Measurements from ENCODE around the gene ACER1. TPM values are rescaled to one million over a fixed set of nuclear protein-coding genes. Genes with fewer than 3 reads are reported as not detected.

The ACER1 gene
- total and polyA plus RNA-seq, 11 donors: not detected

DNA sequence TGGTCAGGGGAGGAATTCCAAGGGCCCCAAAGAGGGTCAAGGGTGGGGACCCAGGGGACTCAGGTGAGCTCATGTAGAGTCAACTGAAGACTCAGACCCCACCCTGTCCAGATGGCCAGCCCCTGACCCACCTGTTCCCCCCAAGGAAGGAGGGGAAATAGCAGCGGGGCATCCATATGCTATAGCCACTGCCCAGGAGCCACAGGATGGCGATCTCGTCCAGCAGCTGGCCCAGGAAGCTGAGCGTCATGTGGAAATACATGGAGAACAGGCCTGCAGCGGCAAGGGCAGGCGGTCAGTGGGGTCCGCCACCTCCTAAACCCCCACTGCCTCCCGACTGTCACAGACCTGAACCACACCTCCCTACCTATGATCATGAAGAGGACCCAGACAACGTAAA is 21.4 kb downstream of the ACER1 start:
- intact Hi-C loops (cut with DNase I): no loop called here
- no peak overlapping the region for H3K4me3 ChIP-seq
- H3K27ac ChIP-seq: no peak overlapping the region
- no peak for ATAC-seq
- 62 to 69% (median 66%) methylated on average over 8 to 9 of the region's 9 CpGs for WGBS, 4 donors
- peaks cover 0 to 5% (median 0%) of the 10 kb centered on the region in 9 donors for H3K27me3 ChIP-seq
- TF ChIP-seq, protein P1, sequence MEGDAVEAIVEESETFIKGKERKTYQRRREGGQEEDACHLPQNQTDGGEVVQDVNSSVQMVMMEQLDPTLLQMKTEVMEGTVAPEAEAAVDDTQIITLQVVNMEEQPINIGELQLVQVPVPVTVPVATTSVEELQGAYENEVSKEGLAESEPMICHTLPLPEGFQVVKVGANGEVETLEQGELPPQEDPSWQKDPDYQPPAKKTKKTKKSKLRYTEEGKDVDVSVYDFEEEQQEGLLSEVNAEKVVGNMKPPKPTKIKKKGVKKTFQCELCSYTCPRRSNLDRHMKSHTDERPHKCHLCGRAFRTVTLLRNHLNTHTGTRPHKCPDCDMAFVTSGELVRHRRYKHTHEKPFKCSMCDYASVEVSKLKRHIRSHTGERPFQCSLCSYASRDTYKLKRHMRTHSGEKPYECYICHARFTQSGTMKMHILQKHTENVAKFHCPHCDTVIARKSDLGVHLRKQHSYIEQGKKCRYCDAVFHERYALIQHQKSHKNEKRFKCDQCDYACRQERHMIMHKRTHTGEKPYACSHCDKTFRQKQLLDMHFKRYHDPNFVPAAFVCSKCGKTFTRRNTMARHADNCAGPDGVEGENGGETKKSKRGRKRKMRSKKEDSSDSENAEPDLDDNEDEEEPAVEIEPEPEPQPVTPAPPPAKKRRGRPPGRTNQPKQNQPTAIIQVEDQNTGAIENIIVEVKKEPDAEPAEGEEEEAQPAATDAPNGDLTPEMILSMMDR (IDR thresholded peaks at IDR 0.05): no peak
- no peak for TF ChIP-seq POLR2A (IDR thresholded peaks at IDR 0.05)
- H3K9me3 ChIP-seq: peaks cover 0 to 12% (median 4%) of the 10 kb centered on the region in 12 donors
- DNase-seq: no peak
- H3K36me3 ChIP-seq: no peaks in the 10 kb centered on the region
- H3K4me1 ChIP-seq: no peaks in the 10 kb centered on the region

DNA sequence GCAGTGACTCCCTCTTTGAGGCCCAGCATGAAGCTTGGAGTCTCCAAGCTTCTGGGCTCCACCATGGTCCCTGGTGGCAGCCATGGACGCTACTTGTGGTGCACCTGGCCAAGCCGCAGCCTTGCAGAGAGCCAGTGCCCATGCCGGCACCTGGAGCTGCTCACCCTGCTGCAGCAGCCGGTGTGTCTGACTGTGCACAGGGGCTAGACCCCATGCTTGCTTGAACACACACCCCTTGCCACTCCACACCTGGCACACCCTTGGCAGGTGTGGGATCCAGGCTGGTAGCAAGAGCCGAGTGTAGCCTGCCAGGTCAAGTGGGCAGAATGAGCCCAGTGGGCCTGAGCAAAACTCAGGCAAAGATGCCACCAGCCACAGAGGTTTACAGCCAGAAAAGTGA is 35.0 kb downstream of the ACER1 start:
- Histone ChIP-seq H3K27me3 (peaks cover 0 to 8% (median 0%) of the 10 kb centered on the region in 9 donors), H3K27ac (no peak overlapping the region), H3K4me3 (no peak overlapping the region), H3K36me3 (no peaks in the 10 kb centered on the region), H3K4me1 (no peaks in the 10 kb centered on the region), H3K9me3 (peaks cover 0 to 18% (median 8%) of the 10 kb centered on the region in 12 donors)
- intact Hi-C loops (cut with DNase I): loop anchor here in 7 of 10 donors (2.0 to 10.0 kb wide), 6 partner anchors 80 to 254 kb away; no protein-coding TSS in a partner anchor
- 69 to 100% (median 92%) methylated on average over 2 to 5 of the region's 5 CpGs for WGBS, 4 donors
- TF ChIP-seq, protein P1 (IDR thresholded peaks at IDR 0.05): no peak
- no peak for TF ChIP-seq POLR2A (IDR thresholded peaks at IDR 0.05)
- ATAC-seq (no peak), DNase-seq (no peak)

DNA sequence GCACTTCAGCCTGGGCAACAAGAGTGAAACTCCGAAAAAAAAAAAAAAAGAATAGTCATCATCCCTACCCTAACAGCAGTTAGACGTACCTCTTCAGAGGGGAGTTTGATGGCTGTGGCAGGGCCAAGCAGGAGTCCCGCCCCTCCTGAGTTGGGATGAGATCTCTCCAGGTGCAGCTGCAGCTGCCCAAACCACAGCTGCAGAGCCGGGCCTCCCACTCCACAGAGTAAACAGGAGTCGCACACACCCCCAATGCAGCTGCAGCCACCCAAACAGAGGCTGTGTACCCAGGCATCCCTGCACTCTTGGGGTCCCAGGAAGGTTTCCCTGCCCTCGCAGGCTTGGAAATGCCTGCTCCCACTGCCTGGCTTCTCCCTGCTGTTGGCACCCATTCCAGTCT is 36.2 kb downstream of the ACER1 start:
- H3K27ac ChIP-seq: no peak overlapping the region
- ATAC-seq (no peak), DNase-seq (no peak)
- intact Hi-C loops (cut with DNase I): loop anchor here in 6 of 10 donors (5.0 to 10.0 kb wide), 4 partner anchors 80 to 252 kb away; no protein-coding TSS in a partner anchor
- peaks cover 0 to 8% (median 0%) of the 10 kb centered on the region in 9 donors for H3K27me3 ChIP-seq
- 79 to 80% (median 80%) methylated on average over 5 to 6 of the region's 6 CpGs for WGBS, 4 donors
- peaks cover 0 to 30% (median 20%) of the 10 kb centered on the region in 12 donors for H3K9me3 ChIP-seq
- H3K36me3 ChIP-seq: no peaks in the 10 kb centered on the region
- no peak overlapping the region for H3K4me3 ChIP-seq
- no peak for TF ChIP-seq POLR2A (IDR thresholded peaks at IDR 0.05)
- TF ChIP-seq, protein P1 (IDR thresholded peaks at IDR 0.05): no peak
- H3K4me1 ChIP-seq: no peaks in the 10 kb centered on the region

DNA sequence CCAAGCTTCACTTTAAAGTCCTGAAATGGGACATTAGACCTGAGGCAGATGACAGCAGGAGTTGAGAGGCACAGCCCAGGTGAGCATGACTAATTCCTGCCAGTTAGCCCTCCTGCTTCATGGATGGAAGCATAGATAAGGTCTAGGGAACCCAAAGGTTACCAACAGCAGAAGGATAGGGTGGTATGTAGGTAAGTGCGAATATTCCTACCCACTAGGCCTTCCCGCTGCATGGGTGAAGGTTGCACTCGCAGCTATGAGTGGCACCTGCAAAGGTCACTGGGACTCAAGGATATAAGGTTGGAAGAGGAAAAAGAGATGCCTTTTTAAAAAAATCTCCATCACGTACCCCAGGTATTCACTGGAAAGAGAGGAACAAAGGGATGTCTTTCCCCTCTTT is 41.4 kb downstream of the ACER1 start:
- ATAC-seq: no peak
- peaks cover 3 to 78% (median 57%) of the 10 kb centered on the region in 12 donors for H3K9me3 ChIP-seq
- WGBS, 4 donors: 52 to 79% (median 73%) methylated on average over 4 of the region's 4 CpGs

More for the DNA sequence above, 41.4 kb downstream of the ACER1 start:
- H3K27me3 ChIP-seq: no peaks in the 10 kb centered on the region
- intact Hi-C loops (cut with DNase I): loop anchor here in 2 of 10 donors (10.0 kb wide), 1 partner anchor 247 kb away; no protein-coding TSS in a partner anchor
- no peak for DNase-seq
- H3K36me3 ChIP-seq: no peaks in the 10 kb centered on the region
- no peak overlapping the region for H3K4me3 ChIP-seq
- H3K4me1 ChIP-seq: no peaks in the 10 kb centered on the region
- H3K27ac ChIP-seq: no peak overlapping the region
- TF ChIP-seq, protein P1 (IDR thresholded peaks at IDR 0.05): no peak
- no peak for TF ChIP-seq POLR2A (IDR thresholded peaks at IDR 0.05)
